Right ventricle myocardium superior (tissue), 1 donor: ENCODE results near the gene EPB41. TPM values are rescaled to one million over a fixed set of nuclear protein-coding genes. Genes with fewer than 3 reads are reported as not detected.
A peak's percentile ranks its signal among the peaks of the same experiment; 100 is the strongest.
"Not testable (repeated sequence)": the region's sequence is repeated elsewhere in the genome, so short reads cannot be mapped to it uniquely, and the experiment has no call there.

Experiments used
- ATAC-seq: fragments of 200-7000 bp; cut with Tn5 transposase; one replicate; pipeline ENCODE4 v1.9.1; 2020; ENCODE audit warnings: mild to moderate bottlenecking; ENCODE audit not compliant: poor library complexity
- DNase-seq: peaks from one replicate; pipeline ENCODE4 v3.0.0-alpha.2; 2020
- intact Hi-C: fragments of 100-400 bp; cut with DNase I; formaldehyde crosslinking; loops from one replicate; pipeline ENCODE4 v1.11.2; 2022
- total RNA-seq: library from RNA; stranded (reverse); fragmentation: NEBNext Ultra II Directional; extraction: Animal tissue kit (Norgen Biotek cat#: 25700); gene quantifications from one replicate; pipeline ENCODE4 v1.2.1, GENCODE V29; 2021
- donor health status: DM: no; HTN: yes; CAD: no; lungs with severe emphysema.

Gene EPB41
- total RNA-seq, 1 donor from 2014 or later = 24.0 TPM

- ATAC-seq = no peak
- intact Hi-C loops = no loop called here
- no peak for DNase-seq
Measured at GRCh38 chr1:29004288-29004687, 89.9 kb downstream of the EPB41 start.

- DNase-seq (no peak), ATAC-seq (no peak)
- intact Hi-C loops = no loop called here
Measured at GRCh38 chr1:29004798-29005197, 90.4 kb downstream of the EPB41 start.

DNA sequence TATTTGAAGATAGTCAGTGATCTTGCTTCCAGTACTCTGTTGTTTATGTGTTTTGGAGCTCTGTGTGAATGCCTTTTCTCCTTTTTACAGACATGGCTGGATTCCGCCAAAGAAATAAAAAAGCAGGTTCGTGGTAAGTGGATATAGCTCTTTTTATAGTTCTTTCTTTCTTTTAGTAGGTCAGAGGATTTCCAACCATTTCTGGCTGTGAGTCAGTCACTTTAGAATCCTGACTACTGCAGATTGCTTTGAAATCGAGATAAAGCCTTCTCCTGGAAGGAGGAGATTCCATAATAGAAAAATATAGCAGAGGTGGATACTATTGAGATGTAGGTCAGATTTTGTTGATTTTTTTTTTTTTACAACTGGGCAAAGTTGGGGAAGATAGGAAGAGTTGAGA, 97.4 kb downstream of the EPB41 start:
- DNase-seq = no peak
- ATAC-seq = no peak
- intact Hi-C loops = no loop called here

GRCh38 chr1:29017235-29017634, 102.9 kb downstream of the EPB41 start:
- no peak for ATAC-seq
- no peak for DNase-seq
- intact Hi-C loops = no loop called here

DNA sequence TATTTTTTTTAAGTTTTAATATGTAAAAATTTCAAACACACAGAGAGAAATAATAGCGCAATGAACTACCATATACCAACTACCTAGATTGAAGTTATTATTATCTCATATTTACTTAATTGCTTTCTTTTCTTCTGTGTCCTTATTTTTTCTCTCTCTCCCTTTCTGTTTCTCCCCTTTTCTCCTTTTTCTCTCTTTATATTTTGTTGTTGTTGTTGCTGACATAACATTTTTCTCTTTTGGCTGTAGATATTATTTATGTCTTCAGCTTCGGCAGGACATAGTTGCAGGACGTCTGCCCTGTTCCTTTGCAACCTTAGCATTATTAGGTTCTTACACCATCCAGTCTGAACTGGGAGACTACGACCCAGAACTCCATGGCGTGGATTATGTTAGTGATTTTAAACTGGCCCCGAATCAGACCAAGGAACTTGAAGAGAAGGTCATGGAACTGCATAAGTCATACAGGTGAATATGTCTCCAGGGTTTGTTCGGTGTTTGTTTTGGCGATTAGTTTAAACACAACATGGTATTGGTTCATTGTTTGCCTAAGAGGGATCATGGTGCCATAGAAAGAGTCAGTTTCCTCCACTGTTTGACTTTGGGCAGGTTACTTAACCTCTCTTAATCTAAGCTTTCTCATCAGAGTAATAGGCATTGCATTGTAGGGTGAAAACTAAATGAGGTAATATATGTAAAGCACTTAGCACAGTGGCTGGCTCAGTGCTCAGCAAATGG, 103.8 kb downstream of the EPB41 start:
- ATAC-seq = no peak
- intact Hi-C loops = no loop called here
- no peak for DNase-seq

GRCh38 chr1:29022620-29023019, 108.3 kb downstream of the EPB41 start:
- no peak for DNase-seq
- intact Hi-C loops = no loop called here
- no peak for ATAC-seq

DNA sequence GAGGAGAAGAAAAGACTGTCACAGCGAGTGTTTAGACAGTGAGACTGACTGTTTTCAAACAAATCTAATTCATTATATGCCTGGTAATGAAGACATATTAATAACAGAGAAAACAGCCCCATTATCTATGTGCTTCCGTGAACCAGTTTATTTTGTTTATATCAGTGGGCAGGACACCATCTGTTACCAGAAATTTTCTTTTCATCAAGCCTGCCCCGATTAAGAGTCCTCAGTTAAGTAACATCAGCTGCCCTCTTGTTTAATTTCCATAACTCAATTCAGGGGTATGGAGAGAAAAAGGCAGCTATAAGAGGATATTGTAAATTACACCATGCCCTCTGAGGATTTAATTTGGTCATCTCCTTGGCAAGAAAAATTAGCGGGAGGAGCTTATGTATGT, 115.3 kb downstream of the EPB41 start:
- no peak for ATAC-seq
- no peak for DNase-seq
- intact Hi-C loops = loop anchor here (10.0 kb wide), 2 partner anchors 175 to 245 kb away; no protein-coding TSS in a partner anchor

- ATAC-seq = no peak
- DNase-seq = no peak
- intact Hi-C loops = loop anchor here (10.0 kb wide), 2 partner anchors 172 to 248 kb away; no protein-coding TSS in a partner anchor
Measured at GRCh38 chr1:29032841-29033240, 118.5 kb downstream of the EPB41 start.

DNA sequence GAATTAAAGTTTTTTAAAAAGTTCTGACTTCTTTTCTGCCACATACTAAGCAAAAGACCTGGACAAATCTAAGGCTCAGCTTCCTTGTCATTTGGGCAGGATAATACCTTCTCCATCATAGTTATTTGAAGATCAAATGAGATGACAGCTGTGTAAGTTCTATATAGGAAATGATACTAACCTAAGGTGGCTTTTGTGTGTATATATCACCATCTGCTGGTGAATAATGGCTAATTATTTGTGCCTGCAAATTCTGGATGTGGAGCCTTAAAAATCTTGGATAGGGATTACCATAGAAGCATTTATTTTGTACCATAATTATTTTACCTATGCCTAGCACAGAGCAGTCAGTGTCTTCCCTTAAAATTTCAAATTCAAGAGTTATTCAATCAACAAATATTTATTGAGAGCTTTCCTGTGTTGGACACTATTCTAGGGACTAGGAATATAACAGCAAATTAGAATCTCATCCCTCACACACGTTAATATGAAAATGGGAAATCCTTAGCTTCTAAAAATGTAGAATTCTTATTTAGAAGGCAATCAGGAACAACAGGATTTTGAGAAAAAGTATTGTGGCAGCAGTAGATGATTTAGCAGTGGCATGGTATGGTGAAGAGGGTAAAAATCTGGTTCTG, 119.6 kb downstream of the EPB41 start:
- no peak for DNase-seq
- peak; percentile 65 for ATAC-seq
- intact Hi-C loops = loop anchor here (2.0 to 10.0 kb wide), 3 partner anchors 151 to 249 kb away; no protein-coding TSS in a partner anchor

DNA sequence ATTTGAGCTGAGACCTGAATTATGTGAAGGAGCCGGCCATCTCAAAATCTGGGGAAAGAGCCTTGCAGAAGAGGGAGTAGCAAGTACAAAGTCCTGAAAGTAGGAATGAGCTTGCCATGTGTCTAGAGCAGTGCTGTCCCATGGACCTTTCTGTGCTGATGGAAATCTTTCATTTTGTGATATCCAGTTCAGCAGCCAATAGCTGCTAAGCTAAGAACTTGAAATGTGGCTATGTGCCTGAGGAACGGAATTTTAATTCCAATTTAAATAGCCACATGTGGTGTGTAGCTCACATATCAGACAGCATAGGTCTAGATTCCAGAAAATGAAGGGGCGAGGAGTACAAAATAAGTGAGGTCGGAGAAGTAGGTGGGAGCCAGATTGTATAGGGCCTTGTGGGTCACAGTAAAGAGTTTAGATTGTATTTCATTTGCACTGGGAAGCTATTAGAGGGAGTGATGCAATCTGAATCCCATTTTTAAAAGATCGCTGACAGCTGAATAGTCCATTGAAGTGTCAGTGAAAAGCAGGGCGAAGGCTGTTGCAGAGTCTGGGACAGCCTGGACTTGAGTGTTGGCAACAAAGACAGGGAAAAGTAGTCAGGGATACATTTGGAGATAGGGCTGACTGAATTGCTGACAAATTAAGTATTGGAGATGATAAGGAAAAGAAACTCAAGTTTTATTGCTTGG, 129.1 kb downstream of the EPB41 start:
- DNase-seq = no peak
- peak; percentile 96 for ATAC-seq
- intact Hi-C loops = no loop called here

DNA sequence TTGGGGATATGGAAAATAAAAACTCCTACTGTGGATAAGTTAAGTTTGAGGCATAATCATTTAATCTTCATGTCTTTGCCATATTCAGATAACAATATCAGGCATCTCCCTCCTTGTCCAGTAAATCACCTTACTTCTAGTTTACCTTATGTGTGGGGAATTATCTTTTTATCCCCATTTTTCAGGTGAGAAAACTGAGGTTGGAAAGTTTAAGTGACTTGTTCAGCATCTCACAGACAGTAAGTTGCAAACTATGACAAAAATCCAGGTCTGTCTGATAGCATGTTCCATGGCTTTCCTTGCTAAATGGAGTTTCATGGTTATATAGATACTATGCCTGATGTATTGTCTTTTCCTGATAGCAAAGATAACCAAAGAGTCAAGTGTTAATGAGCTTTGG, 129.6 kb downstream of the EPB41 start:
- ATAC-seq = no peak
- intact Hi-C loops = no loop called here
- no peak for DNase-seq

DNA sequence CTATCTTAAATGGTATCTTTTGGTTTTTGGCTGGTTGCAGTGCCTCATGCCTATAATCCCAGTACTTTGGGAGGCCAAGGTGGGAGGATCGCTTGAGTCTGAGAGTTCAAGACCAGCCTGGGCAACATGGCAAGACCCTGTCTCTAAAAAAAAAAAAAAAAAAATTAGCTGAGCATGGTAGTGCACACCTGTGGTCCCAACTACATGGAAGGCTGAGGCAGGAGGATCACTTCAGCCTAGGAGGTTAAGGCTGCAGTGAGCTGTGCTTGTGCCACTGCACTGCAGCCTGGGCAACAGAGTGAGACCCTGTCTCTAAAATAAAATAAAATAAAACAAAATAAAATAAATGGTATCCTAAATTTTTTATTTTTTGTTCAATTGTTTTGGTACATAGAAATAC, 131.3 kb downstream of the EPB41 start:
- ATAC-seq, intact Hi-C loops, DNase-seq: not testable (repeated sequence)

- DNase-seq = no peak
- intact Hi-C loops = no loop called here
Measured at GRCh38 chr1:29047142-29047541, 132.8 kb downstream of the EPB41 start.

DNA sequence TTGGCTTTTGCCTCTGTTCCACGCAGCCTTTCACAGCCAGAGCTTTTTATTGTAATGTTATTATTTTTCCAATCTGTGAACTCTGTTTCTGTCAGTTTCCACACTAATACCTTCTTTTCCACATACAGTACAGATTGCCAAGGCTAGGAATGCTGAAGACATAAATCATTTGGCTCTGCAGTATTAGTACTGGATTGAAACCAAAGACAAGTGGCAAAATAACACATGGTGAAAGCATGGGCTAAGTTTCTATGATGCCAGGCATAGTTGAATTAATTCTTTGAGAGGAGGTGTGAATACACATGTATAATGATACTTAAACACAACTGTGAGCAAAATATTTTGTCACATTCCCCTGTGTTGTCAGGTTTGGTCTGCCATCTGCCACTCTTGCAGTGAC, 135.8 kb downstream of the EPB41 start:
- ATAC-seq (no peak), DNase-seq (no peak)
- intact Hi-C loops = no loop called here

More at GRCh38 chr1:29047142-29047541, 132.8 kb downstream of the EPB41 start:
- no peak for ATAC-seq

DNA sequence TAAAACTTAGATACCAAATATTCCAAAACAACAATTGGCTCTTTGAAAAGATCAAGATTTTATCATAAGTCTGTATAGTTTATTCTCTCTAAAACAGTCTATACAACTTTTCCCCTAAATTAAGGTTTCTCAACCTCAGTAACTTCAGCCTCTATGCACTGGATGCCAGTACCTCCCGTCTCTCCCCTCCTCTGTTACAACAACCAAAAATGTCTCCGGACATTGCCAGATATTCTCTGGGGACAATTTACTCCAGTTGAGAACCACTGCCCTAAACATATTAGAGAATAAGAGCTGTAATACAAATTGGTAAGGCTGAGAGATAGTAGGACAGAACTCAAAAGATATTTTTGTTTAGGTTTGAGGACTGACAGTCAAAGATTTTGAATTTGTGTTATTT, 137.7 kb downstream of the EPB41 start:
- ATAC-seq (no peak), DNase-seq (no peak)
- intact Hi-C loops = no loop called here

DNA sequence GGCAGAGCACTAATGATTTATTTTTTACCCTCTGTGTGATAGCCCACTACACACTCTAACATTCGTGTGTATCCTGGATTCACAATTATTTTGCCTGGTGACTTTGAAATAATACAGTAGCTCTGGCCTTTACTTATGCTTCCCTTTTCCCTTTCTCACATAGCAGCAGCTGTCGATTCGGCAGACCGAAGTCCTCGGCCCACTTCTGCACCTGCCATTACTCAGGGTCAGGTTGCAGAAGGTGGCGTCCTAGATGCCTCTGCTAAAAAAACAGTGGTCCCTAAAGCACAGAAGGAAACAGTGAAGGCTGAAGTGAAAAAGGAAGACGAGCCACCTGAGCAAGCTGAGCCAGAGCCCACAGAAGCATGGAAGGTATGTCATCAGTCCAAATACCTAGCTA, 138.6 kb downstream of the EPB41 start:
- DNase-seq = no peak
- no peak for ATAC-seq
- intact Hi-C loops = no loop called here

DNA sequence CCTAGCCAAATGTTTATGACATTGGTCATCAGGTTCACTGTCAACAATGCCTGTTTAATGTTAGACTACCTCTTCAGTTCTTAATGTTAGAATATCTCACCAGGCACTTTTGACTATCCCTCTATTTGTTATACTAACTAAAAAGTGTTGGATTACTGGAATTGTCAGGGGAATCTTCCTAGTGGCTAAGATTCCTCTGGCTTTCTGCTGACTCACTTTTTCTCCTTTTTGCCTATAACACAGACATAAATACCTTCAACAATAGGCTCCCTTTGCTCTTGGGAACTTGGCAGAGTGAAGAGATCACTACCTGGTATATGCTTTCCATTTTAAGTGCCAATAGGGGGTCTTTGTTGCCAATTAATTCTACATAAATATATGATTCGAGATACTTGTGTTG, 140.8 kb downstream of the EPB41 start:
- DNase-seq (no peak), ATAC-seq (no peak)
- intact Hi-C loops = no loop called here

- intact Hi-C loops = no loop called here
- DNase-seq (no peak), ATAC-seq (no peak)
Measured at GRCh38 chr1:29056256-29056655, 141.9 kb downstream of the EPB41 start.

GRCh38 chr1:29057700-29058099, 143.3 kb downstream of the EPB41 start:
- no peak for DNase-seq
- ATAC-seq = no peak

More at GRCh38 chr1:29057700-29058099, 143.3 kb downstream of the EPB41 start:
- intact Hi-C loops = no loop called here
